Measurements from ENCODE around the gene DTHD1.

The DTHD1 gene

GRCh38 chr4:36281384-36282106 lies at the start of gene DTHD1:
Gene DTHD1, plus strand, starts transcription at chr4:36281616. Its CDS starts 143 bp downstream, at chr4:36281759.
- no peak for DNase-seq (ENCODE audit: low read depth in 2 of 2, low spot score in 1 of 2)

GRCh38 chr4:36233567-36234266 lies 47.7 kb upstream of the DTHD1 start:
- no peak for DNase-seq (ENCODE audit: low read depth in 2 of 2, low spot score in 1 of 2)

- no peak for DNase-seq (ENCODE audit: low read depth in 2 of 2, low spot score in 1 of 2)
These were observed 46.1 kb upstream of the DTHD1 start for GRCh38 chr4:36235306-36235705.

GRCh38 chr4:36236159-36236558 lies 45.3 kb upstream of the DTHD1 start:
- no peak for DNase-seq (ENCODE audit: low read depth in 2 of 2, low spot score in 1 of 2)

DNA sequence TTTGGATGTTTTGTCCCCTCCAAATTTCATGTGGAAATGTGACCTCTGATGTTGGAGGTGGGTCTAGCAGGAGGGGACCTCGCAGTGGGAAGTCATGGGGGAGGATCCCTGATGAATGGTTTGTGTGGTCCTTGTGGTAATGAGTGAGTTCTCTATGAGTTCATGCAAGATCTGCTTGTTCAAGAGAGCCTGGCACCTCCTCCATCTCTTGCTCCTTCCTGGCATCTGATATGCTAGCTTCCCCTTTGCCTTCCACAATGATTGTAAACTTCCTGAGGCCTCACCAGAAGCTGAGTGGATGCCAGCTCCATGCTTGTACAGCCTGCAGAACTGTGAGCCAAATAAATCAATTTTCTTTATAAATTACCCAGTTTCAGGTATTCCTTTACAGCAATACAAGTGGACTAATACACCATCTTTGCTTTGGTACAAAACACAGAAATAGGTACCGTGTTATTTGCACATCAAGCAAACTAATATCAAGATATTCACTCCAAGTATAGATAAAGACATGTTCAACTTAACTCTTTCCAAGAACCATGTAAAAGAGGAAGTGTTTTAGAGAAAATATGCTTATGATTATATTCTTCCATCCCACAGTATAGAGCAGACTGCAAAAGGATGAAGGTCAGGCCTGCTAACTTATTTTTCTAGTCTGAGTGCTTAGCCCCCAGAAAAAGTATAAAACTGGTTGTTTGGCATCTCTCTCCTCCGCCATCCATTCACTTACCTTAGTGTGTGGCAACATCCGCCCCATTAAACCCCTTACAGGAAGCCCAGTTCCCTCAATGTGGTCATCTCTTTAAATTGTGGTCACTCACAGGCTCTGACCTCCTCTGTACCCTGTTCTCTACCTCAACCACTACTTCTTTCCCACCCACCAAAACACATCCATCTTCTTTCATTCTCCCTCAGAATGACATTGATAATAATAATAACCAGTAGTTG lies 43.8 kb upstream of the DTHD1 start:
- DNase-seq (ENCODE audit: low read depth in 2 of 2, low spot score in 1 of 2) = no peak

GRCh38 chr4:36241771-36242170 lies 39.6 kb upstream of the DTHD1 start:
- no peak for DNase-seq (ENCODE audit: low read depth in 2 of 2, low spot score in 1 of 2)

GRCh38 chr4:36242629-36243354 lies 38.6 kb upstream of the DTHD1 start:
- DNase-seq (ENCODE audit: low read depth in 2 of 2, low spot score in 1 of 2) = no peak

GRCh38 chr4:36243355-36244256 lies 37.8 kb upstream of the DTHD1 start:
- DNase-seq (ENCODE audit: low read depth in 2 of 2, low spot score in 1 of 2) = peak; percentile 11 to 30

- DNase-seq (ENCODE audit: low read depth in 2 of 2, low spot score in 1 of 2) = peak; percentile 41 to 74
These were observed 36.9 kb upstream of the DTHD1 start, which contains the start of gene ARAP2 for GRCh38 chr4:36244257-36245082. Gene ARAP2, minus strand, starts transcription at chr4:36244514. Its CDS starts 15,028 bp downstream, at chr4:36229486.

DNA sequence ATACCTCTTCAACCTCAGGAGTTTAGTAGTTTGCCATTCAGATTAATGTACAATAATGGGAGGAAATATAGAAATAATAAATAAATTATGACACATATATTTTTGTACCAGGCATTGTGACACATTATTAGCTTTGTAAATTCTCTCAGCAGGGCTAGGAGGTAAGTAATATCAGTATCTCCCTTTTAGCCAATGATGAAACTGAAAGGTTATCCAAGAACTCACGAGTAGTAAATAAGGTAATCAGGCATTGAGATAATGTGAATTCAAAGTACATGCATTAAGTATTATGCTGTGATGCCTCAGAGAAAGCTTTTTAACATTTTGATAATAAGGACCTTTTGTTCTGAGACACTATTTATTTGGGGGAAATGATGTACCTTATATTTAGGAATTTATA lies 31.8 kb upstream of the DTHD1 start:
- DNase-seq (ENCODE audit: low read depth in 2 of 2, low spot score in 1 of 2) = no peak

- no peak for DNase-seq (ENCODE audit: low read depth in 2 of 2, low spot score in 1 of 2)
These were observed 29.4 kb upstream of the DTHD1 start for GRCh38 chr4:36251983-36252382.

DNA sequence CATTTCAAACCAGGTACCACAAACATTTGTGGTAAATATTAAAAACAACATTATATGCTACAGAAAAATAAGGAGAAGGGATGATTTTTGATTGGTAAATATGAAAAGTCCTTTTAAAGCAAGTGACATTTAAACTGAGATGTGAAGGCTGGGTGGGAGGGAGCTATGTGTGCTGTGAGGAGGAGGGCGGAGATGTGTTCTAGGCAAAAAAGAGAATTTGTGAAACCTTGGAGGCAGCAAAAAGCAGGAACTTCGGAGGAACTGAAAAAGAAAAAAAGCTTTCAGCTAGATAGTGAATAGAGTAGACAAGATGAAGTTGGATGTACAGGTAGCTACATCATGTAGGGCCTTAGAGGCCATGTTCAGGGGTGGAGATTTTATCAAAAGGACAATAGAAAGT lies 27.0 kb upstream of the DTHD1 start:
- no peak for DNase-seq (ENCODE audit: low read depth in 2 of 2, low spot score in 1 of 2)

DNA sequence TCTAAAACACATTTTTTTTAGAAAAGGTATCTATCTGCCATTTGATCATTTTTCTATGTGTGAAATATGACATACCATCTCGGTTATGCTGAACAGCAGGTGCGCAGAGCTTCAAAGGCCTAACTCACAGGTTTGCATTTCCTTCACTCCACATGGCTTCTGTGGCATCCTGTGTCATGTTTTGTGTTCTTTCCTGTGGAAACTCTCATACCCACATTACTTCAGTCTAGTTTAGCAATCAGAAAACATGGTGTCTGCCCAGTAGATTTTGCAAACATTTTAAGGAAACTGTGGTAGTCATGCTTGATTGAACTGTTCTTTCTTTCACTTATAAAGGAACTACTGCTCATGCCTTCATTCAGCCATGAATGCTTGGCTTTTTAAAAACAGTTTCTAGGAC lies 25.8 kb upstream of the DTHD1 start:
- peak; percentile 24 to 39 for DNase-seq (ENCODE audit: low read depth in 2 of 2, low spot score in 1 of 2)

GRCh38 chr4:36256398-36256891 lies 25.0 kb upstream of the DTHD1 start:
- DNase-seq (ENCODE audit: low read depth in 2 of 2, low spot score in 1 of 2) = no peak

DNA sequence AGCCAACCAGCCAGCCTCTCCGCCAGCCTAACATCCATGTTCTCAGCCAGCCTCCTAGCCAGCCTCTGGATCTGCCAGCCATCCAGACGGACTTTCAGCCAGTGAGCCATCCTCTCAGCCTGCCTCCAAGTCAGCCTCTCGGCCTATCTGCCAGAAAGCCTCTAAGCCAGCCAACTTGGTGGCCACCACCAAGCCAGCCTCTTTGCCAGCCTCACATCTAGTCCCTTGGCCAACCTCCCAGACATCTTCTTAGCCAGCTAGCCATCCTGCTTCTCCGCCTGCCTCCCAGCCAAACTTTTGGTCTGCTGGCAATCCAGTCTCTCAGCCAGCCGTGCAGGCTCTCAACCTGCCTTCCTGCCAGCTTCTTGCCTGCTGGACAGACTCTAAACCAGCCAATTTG lies 20.7 kb upstream of the DTHD1 start:
- no peak for DNase-seq (ENCODE audit: low read depth in 2 of 2, low spot score in 1 of 2)

- no peak for DNase-seq (ENCODE audit: low read depth in 2 of 2, low spot score in 1 of 2)
These were observed 17.1 kb upstream of the DTHD1 start for GRCh38 chr4:36264207-36264826.

DNA sequence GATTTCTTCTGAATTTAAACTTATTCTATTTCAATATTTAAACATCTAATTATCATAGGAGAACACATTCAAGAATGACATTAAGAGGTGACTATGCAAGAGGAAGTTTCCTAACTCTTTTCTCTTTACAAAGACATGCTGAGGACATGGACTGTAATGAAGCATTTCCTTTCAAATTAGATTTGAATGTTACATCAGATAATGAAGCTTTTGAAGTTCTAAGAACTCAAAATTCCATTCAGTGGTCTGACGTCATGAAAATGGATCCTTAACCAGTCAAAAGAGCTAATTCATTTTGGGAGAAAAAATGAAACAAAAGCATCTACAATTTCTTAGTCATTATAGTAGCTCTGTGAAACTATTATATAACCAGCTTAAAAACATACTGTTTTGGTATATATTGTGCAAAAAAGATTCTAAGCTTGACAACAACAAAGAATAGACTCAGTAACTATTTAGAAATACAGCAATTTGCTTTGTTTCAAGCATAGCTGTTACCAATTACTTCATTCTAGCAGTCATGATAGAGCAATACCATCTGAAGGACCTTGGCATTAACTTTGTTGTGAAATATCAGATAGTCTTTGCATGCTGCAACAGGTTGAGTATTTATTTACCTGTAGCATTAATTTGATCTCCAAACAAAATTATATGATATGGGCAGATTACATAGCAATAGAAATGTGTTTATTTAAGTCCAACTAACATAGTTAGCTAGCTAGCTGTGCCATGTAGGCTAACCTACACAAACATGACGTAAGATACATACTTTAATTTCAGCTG lies 13.7 kb upstream of the DTHD1 start:
- no peak for DNase-seq (ENCODE audit: low read depth in 2 of 2, low spot score in 1 of 2)

Data from stimulated activated CD8-positive, alpha-beta memory T cell treated with anti-CD3 and anti-CD28 coated beads, Interleukin-4, amount 100 ng/mL, for 4 hours (primary cell).